Activated CD4-positive, CD25-positive, alpha-beta regulatory T cell treated with anti-CD3 and anti-CD28 coated beads, Interleukin-2, amount 50 U/mL, for 24 hours (primary cell): Measurements from ENCODE around the gene ZFAND3.

Experiments used
- ATAC-seq, 2 donors: fragments of 150-1000 bp; cut with Tn5 transposase; one replicate each; pipeline ENCODE4 v1.10.0; 2021; ENCODE audit warnings: mild to moderate bottlenecking in 1 of 2, moderate library complexity in 1 of 2

The ZFAND3 gene

GRCh38 chr6:37819177-37819801, at the start of gene ZFAND3:
Gene ZFAND3, plus strand, starts transcription at chr6:37819727. Its CDS starts 219 bp downstream, at chr6:37819946.
- ATAC-seq, result peak; percentile 85 to 88

- no peak for ATAC-seq
Measured at GRCh38 chr6:37774028-37774680, 45.4 kb upstream of the ZFAND3 start.

- ATAC-seq, result no peak
Measured at GRCh38 chr6:37776566-37776965, 43.0 kb upstream of the ZFAND3 start.

- no peak for ATAC-seq
Measured at GRCh38 chr6:37777272-37777834, 42.2 kb upstream of the ZFAND3 start.

- no peak for ATAC-seq
Measured at GRCh38 chr6:37779111-37779800, 40.3 kb upstream of the ZFAND3 start.

- no peak for ATAC-seq
Measured at GRCh38 chr6:37779902-37780628, 39.5 kb upstream of the ZFAND3 start.

GRCh38 chr6:37781788-37782187, 37.7 kb upstream of the ZFAND3 start:
- ATAC-seq, result no peak

- peak; percentile 15 to 45 for ATAC-seq
Measured at GRCh38 chr6:37783025-37783855, 36.3 kb upstream of the ZFAND3 start.

- ATAC-seq, result peak; percentile 32 to 57
Measured at GRCh38 chr6:37783856-37784584, 35.5 kb upstream of the ZFAND3 start.

- ATAC-seq, result no peak
Measured at GRCh38 chr6:37784585-37784967, 35.0 kb upstream of the ZFAND3 start.

- ATAC-seq, result no peak
Measured at GRCh38 chr6:37785002-37785662, 34.4 kb upstream of the ZFAND3 start.

- ATAC-seq, result no peak
Measured at GRCh38 chr6:37785663-37786270, 33.8 kb upstream of the ZFAND3 start.

- ATAC-seq, result no peak
Measured at GRCh38 chr6:37787216-37787615, 32.3 kb upstream of the ZFAND3 start.

- no peak for ATAC-seq
Measured at GRCh38 chr6:37788259-37788658, 31.3 kb upstream of the ZFAND3 start.

- ATAC-seq, result peak; percentile 100
Measured at GRCh38 chr6:37791156-37791919, 28.2 kb upstream of the ZFAND3 start.

- no peak for ATAC-seq
Measured at GRCh38 chr6:37792457-37793033, 27.0 kb upstream of the ZFAND3 start.

- no peak for ATAC-seq
Measured at GRCh38 chr6:37793067-37793466, 26.5 kb upstream of the ZFAND3 start.

- no peak for ATAC-seq
Measured at GRCh38 chr6:37794825-37795224, 24.7 kb upstream of the ZFAND3 start.
